NCI-H1048 (cell line): Measurements from ENCODE around the gene BCAM.
"Not testable (repeated sequence)": the region's sequence is repeated elsewhere in the genome, so short reads cannot be mapped to it uniquely, and the experiment has no call there.

Experiments
- DNase-seq: peaks from one replicate; lab custom pipeline; 2025; lab: John Stamatoyannopoulos, UW

BCAM gene

DNA sequence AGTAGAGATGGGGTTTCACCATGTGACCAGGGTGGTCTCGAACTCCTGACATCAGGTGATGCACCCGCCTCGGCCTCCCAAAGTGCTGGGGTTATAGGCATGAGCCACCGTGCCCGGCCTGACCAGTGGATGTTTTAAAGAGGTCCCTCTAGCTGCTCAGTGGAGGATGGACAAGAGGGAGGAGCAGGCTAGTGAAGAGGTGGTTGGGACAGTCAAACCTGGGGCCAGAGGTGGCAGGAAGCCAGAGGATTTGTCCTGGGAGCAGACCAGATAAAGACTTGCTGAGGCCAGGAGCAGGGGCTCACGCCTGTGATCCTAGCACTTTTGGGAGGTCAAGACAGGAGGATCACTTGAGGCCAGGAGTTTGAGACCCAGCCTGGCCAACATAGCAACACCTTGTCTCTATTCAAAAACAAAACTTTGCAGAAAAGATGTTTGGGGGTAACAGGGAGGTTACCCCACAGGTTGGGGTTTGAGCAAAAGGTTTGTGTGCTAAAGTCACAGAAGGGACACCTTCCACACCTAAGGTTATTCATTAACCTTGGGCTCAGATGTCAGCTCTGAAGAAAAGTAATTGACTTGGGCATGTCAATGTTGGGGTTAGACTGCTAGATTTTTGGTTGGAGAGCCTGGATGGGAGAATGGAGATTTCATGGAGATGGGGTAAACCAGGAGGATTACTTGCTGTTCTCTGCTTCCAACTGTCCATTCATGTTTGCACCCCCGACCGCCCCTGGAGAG lies 9.0 kb downstream of the BCAM start:
- DNase-seq = no peak

DNA sequence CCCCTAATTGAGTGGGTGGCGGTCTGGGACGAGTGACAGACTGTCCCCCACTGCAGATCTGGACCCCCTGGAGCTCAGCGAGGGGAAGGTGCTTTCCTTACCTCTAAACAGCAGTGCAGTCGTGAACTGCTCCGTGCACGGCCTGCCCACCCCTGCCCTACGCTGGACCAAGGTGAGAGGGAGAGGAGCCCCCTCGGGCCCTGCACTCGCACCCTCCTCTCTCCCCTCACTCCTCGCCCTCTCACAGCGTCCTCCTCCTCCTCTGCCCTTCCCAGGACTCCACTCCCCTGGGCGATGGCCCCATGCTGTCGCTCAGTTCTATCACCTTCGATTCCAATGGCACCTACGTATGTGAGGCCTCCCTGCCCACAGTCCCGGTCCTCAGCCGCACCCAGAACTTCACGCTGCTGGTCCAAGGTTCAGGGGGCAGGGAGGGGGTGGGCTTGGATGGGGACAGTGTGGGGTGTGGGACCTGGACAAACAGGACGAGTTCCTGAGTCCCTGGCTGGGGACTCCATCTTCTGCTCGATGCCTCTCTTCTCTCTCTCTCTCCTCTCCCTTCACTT lies 9.6 kb downstream of the BCAM start:
- DNase-seq = no peak

DNA sequence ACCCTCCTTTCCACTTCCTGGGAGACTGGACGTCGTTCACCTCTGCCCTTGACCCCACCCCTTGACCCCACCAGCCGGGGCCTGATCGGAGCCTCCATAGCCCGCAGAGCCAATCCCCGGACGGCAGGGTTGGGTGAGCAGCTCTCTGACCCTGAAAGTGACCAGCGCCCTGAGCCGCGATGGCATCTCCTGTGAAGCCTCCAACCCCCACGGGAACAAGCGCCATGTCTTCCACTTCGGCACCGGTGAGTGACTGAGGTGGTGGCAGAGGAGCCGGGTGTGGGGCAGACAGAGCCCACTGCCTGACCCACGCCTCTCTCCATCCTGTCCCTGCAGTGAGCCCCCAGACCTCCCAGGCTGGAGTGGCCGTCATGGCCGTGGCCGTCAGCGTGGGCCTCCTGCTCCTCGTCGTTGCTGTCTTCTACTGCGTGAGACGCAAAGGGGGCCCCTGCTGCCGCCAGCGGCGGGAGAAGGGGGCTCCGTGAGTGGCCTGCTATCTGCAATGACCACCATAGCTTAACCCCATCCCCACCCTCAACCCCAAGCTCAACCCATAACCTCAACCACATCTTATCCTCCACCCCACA lies 10.4 kb downstream of the BCAM start:
- no peak for DNase-seq

- DNase-seq = no peak
These were observed 12.0 kb downstream of the BCAM start for GRCh38 chr19:44820648-44821609.

DNA sequence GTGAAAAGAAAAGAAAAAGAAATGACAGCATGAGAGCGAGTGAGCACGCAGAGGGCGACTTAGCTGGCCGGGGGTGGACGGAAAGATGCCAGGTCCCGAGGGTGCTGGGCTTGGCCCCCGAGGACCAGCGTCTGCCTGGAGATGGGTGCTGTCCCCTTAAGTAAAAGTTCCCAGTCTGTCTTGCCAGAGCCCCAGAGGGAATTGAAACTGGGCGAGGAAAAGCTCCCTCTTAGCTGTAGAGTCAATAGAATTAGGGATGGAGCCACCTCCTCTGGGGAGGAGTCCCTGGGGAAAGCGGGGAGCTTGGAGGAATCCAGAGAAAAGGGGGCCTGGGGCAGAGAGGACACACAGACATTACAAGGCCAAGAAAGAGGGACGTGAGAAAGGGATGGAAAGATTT lies 13.3 kb downstream of the BCAM start:
- no peak for DNase-seq

DNA sequence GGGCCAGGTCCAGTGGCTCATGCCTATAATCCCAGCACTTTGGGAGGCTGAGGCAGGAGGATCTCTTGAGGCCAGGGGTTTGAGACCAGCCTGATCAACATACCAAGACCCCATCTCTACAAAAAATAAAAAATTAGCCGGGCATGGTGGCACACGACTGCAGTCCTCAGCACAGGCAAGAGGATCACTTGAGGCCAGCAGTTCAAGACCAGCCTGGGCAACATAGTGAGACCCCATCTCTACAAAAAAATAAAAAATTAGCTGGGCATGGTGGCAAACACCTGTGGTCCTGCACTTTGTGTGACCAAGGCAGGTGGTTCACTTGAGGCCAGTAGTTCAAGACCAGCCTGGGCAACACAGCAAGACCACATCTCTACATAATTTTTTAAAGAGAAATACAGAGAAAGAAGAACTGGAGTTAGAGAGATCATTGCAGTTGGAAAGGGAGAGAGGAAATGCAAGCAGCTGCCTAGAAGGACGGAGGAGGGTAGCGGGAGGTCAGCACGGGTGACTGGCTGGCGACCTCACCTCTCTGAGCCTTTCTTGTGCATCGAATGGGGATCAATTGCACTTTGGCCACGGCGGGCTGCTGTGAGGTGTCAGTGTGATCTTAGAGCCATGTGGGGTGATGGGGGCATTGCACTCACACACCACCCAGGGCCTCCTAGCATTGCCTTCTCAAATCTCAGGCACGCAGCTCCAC lies 13.9 kb downstream of the BCAM start:
- DNase-seq = no peak

GRCh38 chr19:44823373-44823698 lies 14.4 kb downstream of the BCAM start:
- no peak for DNase-seq

GRCh38 chr19:44824761-44825160 lies 15.9 kb downstream of the BCAM start:
- no peak for DNase-seq

GRCh38 chr19:44832875-44833274 lies 24.0 kb downstream of the BCAM start:
- DNase-seq = not testable (repeated sequence)

- not testable (repeated sequence) for DNase-seq
These were observed 25.5 kb downstream of the BCAM start for GRCh38 chr19:44834399-44834798.

DNA sequence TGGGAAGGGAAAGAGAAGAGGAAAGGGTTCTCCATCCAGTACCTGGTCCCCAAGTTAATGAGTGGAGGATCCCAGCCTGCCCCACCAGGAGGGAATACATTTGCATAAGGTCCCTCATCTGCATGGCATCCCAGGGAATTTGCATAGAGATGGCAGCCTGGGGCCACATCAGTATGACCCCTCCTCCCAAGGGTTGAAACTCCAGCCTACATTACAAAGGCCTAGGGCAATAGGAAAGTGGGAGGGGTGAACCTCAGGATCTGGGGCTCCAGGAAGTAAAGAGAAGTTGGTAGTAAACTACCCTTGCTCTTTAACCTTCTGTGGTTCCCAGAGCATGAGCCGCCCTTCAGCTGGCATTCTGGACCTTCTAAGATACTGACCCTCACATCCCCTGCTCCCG lies 30.4 kb downstream of the BCAM start:
- DNase-seq = no peak

DNA sequence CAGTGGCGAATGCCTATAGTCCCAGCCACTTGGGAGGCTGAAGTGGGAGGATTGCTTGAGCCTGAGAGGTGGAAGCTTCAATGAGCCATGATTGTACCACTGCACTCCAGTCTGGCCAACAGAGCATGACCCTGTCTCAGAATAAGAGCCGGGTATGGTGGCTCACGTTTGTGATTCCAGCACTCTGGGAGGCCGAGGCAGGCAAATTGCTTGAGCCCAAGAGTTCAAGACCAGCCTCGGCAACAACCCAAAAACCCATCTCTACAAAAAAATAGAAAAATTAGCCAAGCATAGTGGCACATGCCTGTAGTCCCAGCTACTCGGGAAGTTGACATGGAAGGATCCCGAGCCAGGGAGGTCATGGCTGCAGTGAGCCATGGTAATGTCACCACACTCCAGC lies 31.9 kb downstream of the BCAM start:
- no peak for DNase-seq

DNA sequence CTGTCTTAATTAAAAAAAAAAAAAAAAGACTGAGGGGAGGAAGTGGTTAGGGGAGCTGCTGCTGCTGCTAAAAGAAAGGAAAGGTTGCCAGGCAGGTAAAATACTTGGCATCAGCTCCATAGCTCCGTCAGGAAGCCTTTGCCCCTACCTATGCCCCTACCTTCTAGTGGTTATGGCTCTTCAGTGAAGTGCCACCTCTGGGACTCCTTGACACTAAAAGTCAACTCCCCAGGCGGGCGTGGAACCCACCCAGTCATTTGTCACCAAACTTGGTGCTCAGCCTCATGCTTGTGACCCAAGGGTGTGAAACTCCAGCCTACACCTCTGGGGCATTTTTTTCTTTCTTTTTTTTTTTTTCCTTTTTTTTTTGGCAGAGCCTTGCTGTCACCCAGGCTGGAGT lies 32.3 kb downstream of the BCAM start:
- no peak for DNase-seq

- DNase-seq = no peak
These were observed 36.3 kb downstream of the BCAM start for GRCh38 chr19:44845286-44845611.

- DNase-seq = peak; percentile 93
These were observed 36.9 kb downstream of the BCAM start, which contains the start of gene NECTIN2 for GRCh38 chr19:44845612-44846454. NECTIN2 (plus strand) TSS chr19:44846297; CDS start chr19:44846526, 229 bp downstream.

DNA sequence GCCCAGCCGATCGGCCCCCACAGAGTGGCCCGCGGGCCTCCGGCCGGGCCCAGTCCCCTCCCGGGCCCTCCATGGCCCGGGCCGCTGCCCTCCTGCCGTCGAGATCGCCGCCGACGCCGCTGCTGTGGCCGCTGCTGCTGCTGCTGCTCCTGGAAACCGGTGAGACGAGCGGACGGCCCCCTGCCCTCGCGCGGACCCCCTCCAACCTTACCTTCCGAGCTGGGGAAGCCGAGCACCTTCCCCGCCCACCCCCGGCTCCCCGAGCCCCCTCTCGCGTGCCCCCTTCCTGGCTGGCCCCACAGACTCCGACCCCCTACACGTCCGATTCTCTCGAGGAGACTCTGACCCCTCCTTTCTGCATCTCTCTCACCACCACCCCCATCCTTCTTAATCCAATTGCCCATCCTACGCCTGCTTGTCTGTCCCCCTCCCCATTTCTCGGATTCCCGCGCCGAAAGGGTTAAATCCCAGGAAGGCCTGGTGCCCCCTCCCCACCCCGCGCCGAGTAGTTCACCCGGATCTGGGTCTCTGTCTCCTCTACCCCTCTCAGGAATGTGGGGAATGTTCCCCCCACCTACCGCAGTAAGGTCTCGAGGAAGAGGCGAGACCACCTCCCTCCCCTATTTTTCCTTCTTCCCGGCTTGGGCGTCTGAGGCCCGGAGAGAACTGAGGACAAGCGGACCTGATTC lies 37.7 kb downstream of the BCAM start:
- no peak for DNase-seq

- DNase-seq = peak; percentile 34
These were observed 38.5 kb downstream of the BCAM start for GRCh38 chr19:44847144-44848035.

GRCh38 chr19:44848036-44848811 lies 39.3 kb downstream of the BCAM start:
- DNase-seq = no peak
